Astrocyte (in vitro differentiated cells and primary cell): Measurements from ENCODE around the gene SEMA6B. TPM values are rescaled to one million over a fixed set of nuclear protein-coding genes. Genes with fewer than 3 reads are reported as not detected.
"Not testable (repeated sequence)": the region's sequence is repeated elsewhere in the genome, so short reads cannot be mapped to it uniquely, and the experiment has no call there.

Experiments
- DNase-seq: peaks from one replicate; pipeline ENCODE4 v3.0.0-alpha.2; 2010; ENCODE audit warnings: low read depth
- FAIRE-seq: peaks from 2 replicates; lab custom pipeline; 2011; peaks lifted over from hg19 to GRCh38; lab: Jason Lieb, UNC
- H2AFZ ChIP-seq: 2 replicates; pipeline ENCODE4 v1.6.0; 2012; ENCODE audit warnings: low read depth, low read length, inconsistent platforms
- H3K27ac ChIP-seq: 2 replicates; pipeline ENCODE4 v1.5.1; 2011; ENCODE audit warnings: low read depth, low read length, inconsistent platforms
- H3K27me3 ChIP-seq: 2 replicates; pipeline ENCODE4 v1.6.0; 2011; ENCODE audit warnings: low read length, inconsistent platforms; ENCODE audit not compliant: insufficient read depth
- H3K36me3 ChIP-seq: 2 replicates; pipeline ENCODE4 v1.5.1; 2011; ENCODE audit warnings: low read length, inconsistent platforms; ENCODE audit not compliant: insufficient read depth
- H3K4me1 ChIP-seq: 2 replicates; pipeline ENCODE4 v1.5.1; 2011; ENCODE audit warnings: low read length, inconsistent platforms; ENCODE audit not compliant: insufficient read depth
- H3K4me2 ChIP-seq: 2 replicates; pipeline ENCODE4 v1.6.0; 2012; ENCODE audit warnings: low read length, inconsistent platforms
- H3K4me3 ChIP-seq: 2 replicates; pipeline ENCODE4 v1.5.1; 2011; ENCODE audit warnings: low read depth, mild to moderate bottlenecking, low read length, inconsistent platforms; ENCODE audit not compliant: insufficient read depth
- H3K79me2 ChIP-seq: 2 replicates; pipeline ENCODE4 v1.6.0; 2012; ENCODE audit warnings: mild to moderate bottlenecking, low read length, inconsistent platforms; ENCODE audit not compliant: insufficient read depth
- H3K9ac ChIP-seq: 2 replicates; pipeline ENCODE4 v1.6.0; 2012; ENCODE audit warnings: mild to moderate bottlenecking, low read length, inconsistent platforms
- H3K9me3 ChIP-seq: 2 replicates; pipeline ENCODE4 v1.5.1; 2012; ENCODE audit warnings: low read depth, mild to moderate bottlenecking, low read length, inconsistent platforms; ENCODE audit not compliant: insufficient read depth
- H4K20me1 ChIP-seq: 2 replicates; pipeline ENCODE4 v1.6.0; 2012; ENCODE audit warnings: low read length, inconsistent platforms; ENCODE audit not compliant: insufficient read depth
- H3K27ac Mint-ChIP-seq: one replicate; pipeline ENCODE4 v1.8.0; 2021; ENCODE audit warnings: mild to moderate bottlenecking, mixed read lengths; ENCODE audit not compliant: unreplicated experiment
- H3K27me3 Mint-ChIP-seq: one replicate; pipeline ENCODE4 v1.8.0; 2021; ENCODE audit warnings: low read depth, mixed read lengths; ENCODE audit not compliant: unreplicated experiment
- H3K36me3 Mint-ChIP-seq: one replicate; pipeline ENCODE4 v1.8.0; 2021; ENCODE audit warnings: low read depth, mixed read lengths; ENCODE audit not compliant: unreplicated experiment
- H3K4me1 Mint-ChIP-seq: one replicate; pipeline ENCODE4 v1.8.0; 2021; ENCODE audit warnings: low read depth, mixed read lengths; ENCODE audit not compliant: unreplicated experiment
- H3K4me3 Mint-ChIP-seq: one replicate; pipeline ENCODE4 v1.8.0; 2021; ENCODE audit warnings: mild to moderate bottlenecking, moderate library complexity, mixed read lengths; ENCODE audit not compliant: unreplicated experiment
- H3K9me3 Mint-ChIP-seq: one replicate; pipeline ENCODE4 v1.8.0; 2021; ENCODE audit warnings: mild to moderate bottlenecking, mixed read lengths; ENCODE audit not compliant: unreplicated experiment
- CTCF ChIP-seq: IDR thresholded peaks from 2 replicates; pipeline ENCODE4 v1.5.1; 2011; ENCODE audit warnings: low read depth, mild to moderate bottlenecking, inconsistent platforms, low read length, moderate library complexity; ENCODE audit not compliant: insufficient read depth
- EZH2 ChIP-seq: IDR thresholded peaks from 2 replicates; pipeline ENCODE4 v1.6.1; 2012; ENCODE audit warnings: mild to moderate bottlenecking, low read length, inconsistent platforms; ENCODE audit not compliant: insufficient read depth
- total RNA-seq: library from RNA; stranded (reverse); gene quantifications from 2 replicates; pipeline ENCODE4 v1.2.1, GENCODE V29; 2021

Gene SEMA6B
- total RNA-seq, 1 donor from 2014 or later: 14.3 TPM

DNA sequence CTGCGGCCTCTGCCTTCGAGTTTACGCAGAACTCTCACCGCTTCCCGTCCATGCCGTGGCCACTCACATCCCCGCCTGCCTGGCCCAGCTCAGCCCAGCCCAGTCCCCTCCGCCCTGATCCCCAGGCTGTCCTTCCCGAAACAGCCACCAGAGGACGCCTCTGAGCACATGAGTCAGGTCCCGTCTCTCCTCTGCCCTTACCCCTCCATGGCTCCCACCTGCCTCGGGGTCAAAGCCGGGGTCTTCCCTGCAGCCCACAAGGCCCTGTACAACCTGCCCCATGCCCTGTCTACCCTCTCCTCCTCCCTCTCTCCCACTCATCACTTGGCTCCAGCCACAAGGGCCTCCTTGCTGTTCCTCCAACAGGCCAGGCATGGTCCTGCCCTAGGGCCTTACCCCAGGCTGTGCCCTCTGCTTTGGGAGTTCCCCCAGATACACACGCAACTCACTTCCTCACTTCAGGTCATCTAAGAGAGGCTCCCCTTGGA is 8.1 kb upstream of the SEMA6B start:
- H3K9me3 Mint-ChIP-seq: no peaks in the 10 kb centered on the region
- H3K4me1 ChIP-seq: no peaks in the 10 kb centered on the region
- DNase-seq (no peak), FAIRE-seq (no peak)
- H3K27ac ChIP-seq: no peak overlapping the region
- no peaks in the 10 kb centered on the region for H3K27me3 ChIP-seq
- H3K36me3 Mint-ChIP-seq: peaks cover 2% of the 10 kb centered on the region
- no peak overlapping the region for H3K4me3 ChIP-seq
- H3K9me3 ChIP-seq: no peaks in the 10 kb centered on the region
- no peak overlapping the region for H3K27ac Mint-ChIP-seq
- H2AFZ ChIP-seq: no peak overlapping the region
- H3K9ac ChIP-seq: no peak overlapping the region
- TF ChIP-seq CTCF (peak; percentile 61), EZH2 (no peak)
- no peaks in the 10 kb centered on the region for H3K4me1 Mint-ChIP-seq
- no peaks in the 10 kb centered on the region for H3K27me3 Mint-ChIP-seq
- H4K20me1 ChIP-seq: no peaks in the 10 kb centered on the region
- H3K4me3 Mint-ChIP-seq: no peak overlapping the region
- no peaks in the 10 kb centered on the region for H3K36me3 ChIP-seq
- H3K79me2 ChIP-seq: no peaks in the 10 kb centered on the region
- no peak overlapping the region for H3K4me2 ChIP-seq

DNA sequence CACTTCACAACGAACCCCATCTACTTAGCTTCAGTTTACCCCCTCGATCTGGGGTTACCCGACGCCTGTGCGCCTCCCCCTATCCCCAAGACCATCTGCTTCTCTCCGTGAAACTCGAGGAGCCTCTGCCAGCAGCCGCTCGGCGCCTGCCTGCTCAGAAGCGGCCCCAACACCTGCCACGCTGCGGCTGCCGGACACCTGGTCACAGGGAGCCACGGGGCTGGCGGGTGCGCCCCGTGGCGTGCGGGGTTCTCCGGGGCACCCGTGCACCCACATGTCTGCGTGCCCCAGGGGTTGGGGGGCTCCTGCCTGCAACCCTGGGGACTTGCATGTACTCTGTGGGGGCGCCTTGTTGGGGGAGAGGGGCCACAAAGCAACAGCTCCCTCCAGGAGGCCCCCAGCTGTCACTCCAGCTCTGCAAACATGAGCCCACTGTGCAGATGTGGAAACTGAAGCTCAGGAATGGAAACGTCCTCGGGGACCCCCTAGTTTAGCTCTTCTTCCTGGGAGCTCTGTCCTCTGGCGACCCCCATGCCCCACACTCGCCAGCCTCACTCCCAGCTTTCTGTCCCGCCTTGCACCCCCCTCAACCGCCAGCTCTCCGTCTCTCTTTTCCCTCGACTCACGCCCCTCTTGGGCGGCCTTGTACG is 7.0 kb upstream of the SEMA6B start:
- peaks cover 2% of the 10 kb centered on the region for H3K36me3 Mint-ChIP-seq
- H3K4me1 Mint-ChIP-seq: no peaks in the 10 kb centered on the region
- no peaks in the 10 kb centered on the region for H3K27me3 Mint-ChIP-seq
- H3K27ac Mint-ChIP-seq: no peak overlapping the region
- no peaks in the 10 kb centered on the region for H3K36me3 ChIP-seq
- no peak for FAIRE-seq
- no peak overlapping the region for H3K4me3 Mint-ChIP-seq
- no peak overlapping the region for H3K4me3 ChIP-seq
- H4K20me1 ChIP-seq: no peaks in the 10 kb centered on the region
- TF ChIP-seq EZH2 (no peak), CTCF (no peak)
- no peaks in the 10 kb centered on the region for H3K9me3 ChIP-seq
- H3K4me2 ChIP-seq: no peak overlapping the region
- no peaks in the 10 kb centered on the region for H3K27me3 ChIP-seq
- no peak overlapping the region for H3K27ac ChIP-seq
- no peaks in the 10 kb centered on the region for H3K79me2 ChIP-seq
- H3K9ac ChIP-seq: no peak overlapping the region
- no peak overlapping the region for H2AFZ ChIP-seq
- no peak for DNase-seq
- no peaks in the 10 kb centered on the region for H3K4me1 ChIP-seq
- H3K9me3 Mint-ChIP-seq: no peaks in the 10 kb centered on the region

GRCh38 chr19:4563562-4563961 is 4.1 kb upstream of the SEMA6B start:
- not testable (repeated sequence) for H2AFZ ChIP-seq, H3K9ac ChIP-seq, H3K4me1 Mint-ChIP-seq, H3K9me3 Mint-ChIP-seq, H3K4me3 ChIP-seq, H3K27ac ChIP-seq, DNase-seq, H3K27me3 ChIP-seq, H3K36me3 ChIP-seq, H3K79me2 ChIP-seq, H4K20me1 ChIP-seq, H3K27me3 Mint-ChIP-seq, H3K4me2 ChIP-seq, H3K27ac Mint-ChIP-seq, H3K4me1 ChIP-seq, H3K9me3 ChIP-seq, H3K36me3 Mint-ChIP-seq, H3K4me3 Mint-ChIP-seq, FAIRE-seq

DNA sequence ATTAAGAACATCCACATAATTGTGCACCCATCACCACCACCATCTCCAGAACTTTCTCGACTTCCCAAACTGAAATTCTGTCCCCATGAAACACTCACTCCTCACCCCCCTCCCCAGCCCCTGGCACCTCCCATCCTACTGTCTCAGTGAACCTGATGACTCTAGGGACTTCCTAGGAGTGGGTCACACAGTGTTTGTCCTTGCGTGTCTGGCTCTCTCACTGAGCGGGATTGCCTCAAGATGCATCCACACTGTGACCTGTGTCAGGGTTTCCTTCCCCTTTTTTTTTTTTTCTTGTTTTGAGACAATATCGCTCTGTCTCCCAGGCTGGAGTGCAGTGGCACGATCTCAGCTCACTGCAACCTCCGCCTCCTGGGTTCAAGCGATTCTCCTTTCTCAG is 2.6 kb upstream of the SEMA6B start:
- H3K9ac ChIP-seq, H3K4me1 Mint-ChIP-seq, H3K4me3 ChIP-seq, H3K36me3 ChIP-seq, H3K36me3 Mint-ChIP-seq, H3K4me1 ChIP-seq, H3K4me3 Mint-ChIP-seq, FAIRE-seq, H3K4me2 ChIP-seq, H2AFZ ChIP-seq, H3K9me3 Mint-ChIP-seq, H3K27ac ChIP-seq, H4K20me1 ChIP-seq, H3K9me3 ChIP-seq, H3K27ac Mint-ChIP-seq, H3K27me3 ChIP-seq, H3K27me3 Mint-ChIP-seq, H3K79me2 ChIP-seq, DNase-seq: not testable (repeated sequence)
